Measurements from ENCODE around the gene LRFN2. TPM values are rescaled to one million over a fixed set of nuclear protein-coding genes. Genes with fewer than 3 reads are reported as not detected.

LRFN2 gene
- polyA plus RNA-seq, 2 donors, result 0.26 to 0.28 TPM

DNA sequence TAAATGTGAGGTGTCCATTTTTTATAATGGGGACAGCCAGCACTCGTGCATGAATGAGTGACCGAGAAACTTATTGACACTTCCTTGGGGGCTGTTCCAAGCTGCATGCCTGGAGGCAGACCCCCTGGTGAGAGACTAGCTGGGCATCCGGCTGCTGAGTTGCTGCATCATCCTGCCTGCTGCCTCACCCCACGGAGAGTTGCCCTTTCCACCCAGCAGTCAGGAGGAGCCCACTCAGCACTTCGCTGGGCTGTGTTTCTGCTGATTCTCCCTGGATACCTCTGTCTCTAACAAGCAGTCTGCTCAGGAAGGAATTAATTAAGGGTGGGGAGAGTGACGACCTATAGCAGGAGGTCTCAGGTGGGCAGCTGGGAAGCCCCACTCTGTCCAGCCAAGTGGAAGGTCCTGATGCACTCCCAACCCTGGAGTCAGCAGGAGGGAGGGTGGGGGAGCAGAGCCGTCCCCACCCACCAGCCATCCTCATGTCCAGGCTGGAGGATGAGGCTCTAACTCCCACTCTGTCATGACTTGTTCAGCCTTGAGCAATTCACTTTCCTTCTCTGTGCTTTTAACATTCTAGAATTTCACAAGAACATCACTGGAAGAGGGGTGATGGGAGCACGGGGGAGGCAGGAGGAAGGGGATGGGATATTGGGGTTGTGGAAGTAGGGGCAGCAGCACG lies 177.3 kb downstream of the LRFN2 start:
- Histone ChIP-seq H3K27ac (ENCODE audit: low read depth in 2 of 2, low read length in 1 of 2) (no peak overlapping the region), H3K27me3 (ENCODE audit: control insufficient read depth in 1 of 2, insufficient read depth in 2 of 2, low read length in 2 of 2) (no peaks in the 10 kb centered on the region), H3K9me3 (ENCODE audit: control insufficient read depth in 2 of 2, insufficient read depth in 1 of 2, low read depth in 1 of 2, low read length in 1 of 2) (no peaks in the 10 kb centered on the region), H3K4me1 (ENCODE audit: control insufficient read depth in 2 of 2, insufficient read depth in 2 of 2, low read length in 1 of 2) (peaks cover 5 to 8% of the 10 kb centered on the region in 2 donors), H3K36me3 (ENCODE audit: control insufficient read depth in 2 of 2, insufficient read depth in 2 of 2, low read length in 1 of 2) (no peaks in the 10 kb centered on the region), H3K4me3 (ENCODE audit: low read depth in 1 of 2, low read length in 2 of 2) (no peak overlapping the region)
- WGBS, 2 donors, result 62 to 67% methylated on average over 9 of the region's 9 CpGs

GRCh38 chr6:40408786-40409542 lies 178.2 kb downstream of the LRFN2 start:
- Histone ChIP-seq H3K4me3 (ENCODE audit: low read depth in 1 of 2, low read length in 2 of 2) (no peak overlapping the region), H3K27ac (ENCODE audit: low read depth in 2 of 2, low read length in 1 of 2) (no peak overlapping the region), H3K27me3 (ENCODE audit: control insufficient read depth in 1 of 2, insufficient read depth in 2 of 2, low read length in 2 of 2) (no peaks in the 10 kb centered on the region), H3K9me3 (ENCODE audit: control insufficient read depth in 2 of 2, insufficient read depth in 1 of 2, low read depth in 1 of 2, low read length in 1 of 2) (no peaks in the 10 kb centered on the region), H3K4me1 (ENCODE audit: control insufficient read depth in 2 of 2, insufficient read depth in 2 of 2, low read length in 1 of 2) (peaks cover 5 to 8% of the 10 kb centered on the region in 2 donors), H3K36me3 (ENCODE audit: control insufficient read depth in 2 of 2, insufficient read depth in 2 of 2, low read length in 1 of 2) (no peaks in the 10 kb centered on the region)
- 64 to 69% methylated on average over 4 of the region's 4 CpGs for WGBS, 2 donors

DNA sequence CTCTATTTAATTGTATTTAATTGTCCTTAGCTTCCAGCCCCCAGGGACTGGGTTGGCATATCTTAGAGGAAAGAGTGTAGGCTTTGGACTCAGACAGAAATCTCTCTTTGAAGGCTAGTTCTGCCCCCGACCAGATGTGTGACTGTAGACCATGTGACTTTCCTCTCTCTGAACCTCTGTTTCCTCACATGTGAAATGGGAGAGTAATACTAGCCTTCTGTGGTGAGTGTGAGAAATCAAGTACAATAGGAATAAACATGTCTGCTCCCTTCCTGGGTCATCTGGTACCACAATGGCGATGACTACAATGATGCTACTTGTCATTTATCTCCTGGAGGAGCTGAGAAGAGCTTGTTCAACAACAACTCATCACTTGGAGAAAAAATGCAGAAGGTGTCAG lies 179.9 kb downstream of the LRFN2 start:
- WGBS, 2 donors, result 50 to 57% methylated on average over 2 of the region's 2 CpGs
- peaks cover 5 to 12% of the 10 kb centered on the region in 2 donors for H3K4me1 ChIP-seq (ENCODE audit: control insufficient read depth in 2 of 2, insufficient read depth in 2 of 2, low read length in 1 of 2)
- no peaks in the 10 kb centered on the region for H3K27me3 ChIP-seq (ENCODE audit: control insufficient read depth in 1 of 2, insufficient read depth in 2 of 2, low read length in 2 of 2)
- H3K4me3 ChIP-seq (ENCODE audit: low read depth in 1 of 2, low read length in 2 of 2), result no peak overlapping the region
- no peaks in the 10 kb centered on the region for H3K36me3 ChIP-seq (ENCODE audit: control insufficient read depth in 2 of 2, insufficient read depth in 2 of 2, low read length in 1 of 2)
- no peaks in the 10 kb centered on the region for H3K9me3 ChIP-seq (ENCODE audit: control insufficient read depth in 2 of 2, insufficient read depth in 1 of 2, low read depth in 1 of 2, low read length in 1 of 2)
- H3K27ac ChIP-seq (ENCODE audit: low read depth in 2 of 2, low read length in 1 of 2), result no peak overlapping the region

GRCh38 chr6:40406175-40406574 lies 181.0 kb downstream of the LRFN2 start:
- Histone ChIP-seq H3K9me3 (ENCODE audit: control insufficient read depth in 2 of 2, insufficient read depth in 1 of 2, low read depth in 1 of 2, low read length in 1 of 2) (no peaks in the 10 kb centered on the region), H3K4me3 (ENCODE audit: low read depth in 1 of 2, low read length in 2 of 2) (no peak overlapping the region), H3K27me3 (ENCODE audit: control insufficient read depth in 1 of 2, insufficient read depth in 2 of 2, low read length in 2 of 2) (no peaks in the 10 kb centered on the region), H3K36me3 (ENCODE audit: control insufficient read depth in 2 of 2, insufficient read depth in 2 of 2, low read length in 1 of 2) (no peaks in the 10 kb centered on the region), H3K27ac (ENCODE audit: low read depth in 2 of 2, low read length in 1 of 2) (no peak overlapping the region), H3K4me1 (ENCODE audit: control insufficient read depth in 2 of 2, insufficient read depth in 2 of 2, low read length in 1 of 2) (peaks cover 5 to 15% of the 10 kb centered on the region in 2 donors)
- 96 to 97% methylated on average over 7 of the region's 7 CpGs for WGBS, 2 donors

- H3K4me1 ChIP-seq (ENCODE audit: control insufficient read depth in 2 of 2, insufficient read depth in 2 of 2, low read length in 1 of 2), result peaks cover 4 to 26% of the 10 kb centered on the region in 2 donors
- H3K27ac ChIP-seq (ENCODE audit: low read depth in 2 of 2, low read length in 1 of 2), result no peak overlapping the region
- H3K4me3 ChIP-seq (ENCODE audit: low read depth in 1 of 2, low read length in 2 of 2), result no peak overlapping the region
- no peaks in the 10 kb centered on the region for H3K36me3 ChIP-seq (ENCODE audit: control insufficient read depth in 2 of 2, insufficient read depth in 2 of 2, low read length in 1 of 2)
- H3K27me3 ChIP-seq (ENCODE audit: control insufficient read depth in 1 of 2, insufficient read depth in 2 of 2, low read length in 2 of 2), result no peaks in the 10 kb centered on the region
- no peaks in the 10 kb centered on the region for H3K9me3 ChIP-seq (ENCODE audit: control insufficient read depth in 2 of 2, insufficient read depth in 1 of 2, low read depth in 1 of 2, low read length in 1 of 2)
These were observed 186.4 kb downstream of the LRFN2 start for GRCh38 chr6:40400738-40401137.

DNA sequence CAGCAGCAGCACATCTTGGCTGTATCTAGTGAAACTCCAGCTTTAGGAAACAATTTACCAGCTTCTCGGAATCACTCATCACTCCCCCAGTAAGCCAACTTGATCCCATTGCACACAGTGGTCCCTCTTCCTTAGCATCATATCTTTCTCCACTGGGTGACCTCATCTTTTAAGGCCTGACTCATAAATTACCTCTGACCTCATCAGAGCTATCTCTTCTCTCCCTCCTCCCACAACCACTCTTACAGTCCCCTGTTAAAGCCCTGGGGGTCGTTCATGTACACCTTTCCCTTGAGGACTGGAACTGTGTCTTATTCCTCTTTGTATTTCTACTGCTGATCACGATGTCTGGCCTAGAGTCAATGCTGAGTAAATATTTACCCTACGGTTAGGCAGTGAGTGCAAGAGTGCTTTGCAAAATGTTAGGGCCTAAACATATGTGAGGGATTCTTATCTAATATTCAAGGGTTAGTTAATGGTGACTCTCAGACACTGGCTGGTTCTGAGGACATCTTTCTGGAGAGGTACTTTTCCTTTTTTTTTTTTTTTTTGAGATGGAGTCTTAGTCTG lies 187.2 kb downstream of the LRFN2 start:
- no peak overlapping the region for H3K27ac ChIP-seq (ENCODE audit: low read depth in 2 of 2, low read length in 1 of 2)
- no peak overlapping the region for H3K4me3 ChIP-seq (ENCODE audit: low read depth in 1 of 2, low read length in 2 of 2)
- H3K36me3 ChIP-seq (ENCODE audit: control insufficient read depth in 2 of 2, insufficient read depth in 2 of 2, low read length in 1 of 2), result no peaks in the 10 kb centered on the region
- H3K4me1 ChIP-seq (ENCODE audit: control insufficient read depth in 2 of 2, insufficient read depth in 2 of 2, low read length in 1 of 2), result peaks cover 4 to 33% of the 10 kb centered on the region in 2 donors
- 33 to 39% methylated on average over 4 of the region's 4 CpGs for WGBS, 2 donors
- H3K9me3 ChIP-seq (ENCODE audit: control insufficient read depth in 2 of 2, insufficient read depth in 1 of 2, low read depth in 1 of 2, low read length in 1 of 2), result no peaks in the 10 kb centered on the region
- H3K27me3 ChIP-seq (ENCODE audit: control insufficient read depth in 1 of 2, insufficient read depth in 2 of 2, low read length in 2 of 2), result no peaks in the 10 kb centered on the region

- 83 to 89% methylated on average over 6 of the region's 6 CpGs for WGBS, 2 donors
- Histone ChIP-seq H3K9me3 (ENCODE audit: control insufficient read depth in 2 of 2, insufficient read depth in 1 of 2, low read depth in 1 of 2, low read length in 1 of 2) (no peaks in the 10 kb centered on the region), H3K4me1 (ENCODE audit: control insufficient read depth in 2 of 2, insufficient read depth in 2 of 2, low read length in 1 of 2) (peaks cover 4 to 33% of the 10 kb centered on the region in 2 donors), H3K27ac (ENCODE audit: low read depth in 2 of 2, low read length in 1 of 2) (no peak overlapping the region), H3K27me3 (ENCODE audit: control insufficient read depth in 1 of 2, insufficient read depth in 2 of 2, low read length in 2 of 2) (no peaks in the 10 kb centered on the region), H3K4me3 (ENCODE audit: low read depth in 1 of 2, low read length in 2 of 2) (no peak overlapping the region), H3K36me3 (ENCODE audit: control insufficient read depth in 2 of 2, insufficient read depth in 2 of 2, low read length in 1 of 2) (no peaks in the 10 kb centered on the region)
These were observed 188.2 kb downstream of the LRFN2 start for GRCh38 chr6:40398810-40399477.

GRCh38 chr6:40398034-40398691 lies 189.0 kb downstream of the LRFN2 start:
- H3K27me3 ChIP-seq (ENCODE audit: control insufficient read depth in 1 of 2, insufficient read depth in 2 of 2, low read length in 2 of 2), result no peaks in the 10 kb centered on the region
- peak overlapping the region in 1 of 2 donors; percentile 40 for H3K27ac ChIP-seq (ENCODE audit: low read depth in 2 of 2, low read length in 1 of 2)
- 79 to 80% methylated on average over 11 of the region's 11 CpGs for WGBS, 2 donors

More at GRCh38 chr6:40398034-40398691, 189.0 kb downstream of the LRFN2 start:
- H3K4me3 ChIP-seq (ENCODE audit: low read depth in 1 of 2, low read length in 2 of 2), result no peak overlapping the region
- no peaks in the 10 kb centered on the region for H3K36me3 ChIP-seq (ENCODE audit: control insufficient read depth in 2 of 2, insufficient read depth in 2 of 2, low read length in 1 of 2)
- H3K4me1 ChIP-seq (ENCODE audit: control insufficient read depth in 2 of 2, insufficient read depth in 2 of 2, low read length in 1 of 2), result peaks cover 4 to 33% of the 10 kb centered on the region in 2 donors
- no peaks in the 10 kb centered on the region for H3K9me3 ChIP-seq (ENCODE audit: control insufficient read depth in 2 of 2, insufficient read depth in 1 of 2, low read depth in 1 of 2, low read length in 1 of 2)

All from esophagus (tissue), 2 donors.